Activated naive CD4-positive, alpha-beta T cell treated with anti-CD3 and anti-CD28 coated beads for 36 hours (primary cell): Measurements from ENCODE around the gene CYP1A1. TPM values are rescaled to one million over a fixed set of nuclear protein-coding genes. Genes with fewer than 3 reads are reported as not detected.

ENCODE experiments used
- CTCF ChIA-PET: fragments of 350-600 bp; sonication (Branson Sonifier 250); formaldehyde crosslinking; loops from one replicate; lab custom pipeline; 2021; ENCODE audit warnings: antibody characterized with exemption; lab: Charles Lee
- DNase-seq: peaks from one replicate; pipeline ENCODE4 v3.0.0-alpha.2; 2020
- H3K27ac Mint-ChIP-seq: one replicate; pipeline ENCODE4 v1.8.0; 2021; ENCODE audit warnings: mild to moderate bottlenecking, mixed read lengths
- H3K27me3 Mint-ChIP-seq: one replicate; pipeline ENCODE4 v1.8.0; 2021; ENCODE audit warnings: low read depth, mixed read lengths
- H3K36me3 Mint-ChIP-seq: one replicate; pipeline ENCODE4 v1.8.0; 2021; ENCODE audit warnings: low read depth, mixed read lengths
- H3K4me1 Mint-ChIP-seq: one replicate; pipeline ENCODE4 v1.8.0; 2021; ENCODE audit warnings: low read depth, mixed read lengths
- H3K4me3 Mint-ChIP-seq: one replicate; pipeline ENCODE4 v1.8.0; 2021; ENCODE audit warnings: mild to moderate bottlenecking, moderate library complexity, mixed read lengths
- H3K9me3 Mint-ChIP-seq: one replicate; pipeline ENCODE4 v1.8.0; 2021; ENCODE audit warnings: mixed read lengths
- intact Hi-C: fragments of 100-400 bp; cut with micrococcal nuclease; formaldehyde crosslinking; loops from one replicate; pipeline ENCODE4 v1.15.1; 2023
- total RNA-seq, 2 experiments: library from RNA; stranded (reverse); gene quantifications; one replicate each; pipeline ENCODE4 v1.2.3, GENCODE V29; 2021

CYP1A1 gene
- total RNA-seq, 2 experiments from 2014 or later, result 0.12 to 0.37 TPM

GRCh38 chr15:74712311-74712710 is 13.0 kb downstream of the CYP1A1 start:
- H3K36me3 Mint-ChIP-seq, result no peaks in the 10 kb centered on the region
- H3K27me3 Mint-ChIP-seq, result no peaks in the 10 kb centered on the region
- H3K4me3 Mint-ChIP-seq, result no peak overlapping the region
- peaks cover 2% of the 10 kb centered on the region for H3K4me1 Mint-ChIP-seq
- no peaks in the 10 kb centered on the region for H3K9me3 Mint-ChIP-seq
- intact Hi-C loops, result no loop called here
- DNase-seq, result no peak
- CTCF ChIA-PET, result no interaction called here
- H3K27ac Mint-ChIP-seq, result no peak overlapping the region

- CTCF ChIA-PET, result interaction anchor here (0.7 kb wide), 1 partner anchor 28 kb away, joined by 3 read pairs; no protein-coding TSS in a partner anchor
Observed at GRCh38 chr15:74710319-74711094, 14.8 kb downstream of the CYP1A1 start.

GRCh38 chr15:74709892-74710291 is 15.4 kb downstream of the CYP1A1 start:
- Mint-ChIP-seq H3K27me3 (no peaks in the 10 kb centered on the region), H3K27ac (no peak overlapping the region), H3K4me1 (peaks cover 2% of the 10 kb centered on the region), H3K36me3 (no peaks in the 10 kb centered on the region), H3K9me3 (no peaks in the 10 kb centered on the region), H3K4me3 (no peak overlapping the region)
- intact Hi-C loops, result no loop called here
- CTCF ChIA-PET, result interaction anchor here (0.7 kb wide), 1 partner anchor 27 kb away, joined by 3 read pairs; no protein-coding TSS in a partner anchor
- no peak for DNase-seq

More at GRCh38 chr15:74710319-74711094, 14.8 kb downstream of the CYP1A1 start:
- no peak overlapping the region for H3K27ac Mint-ChIP-seq
- DNase-seq, result no peak
- intact Hi-C loops, result no loop called here
- no peaks in the 10 kb centered on the region for H3K9me3 Mint-ChIP-seq
- no peak overlapping the region for H3K4me3 Mint-ChIP-seq
- no peaks in the 10 kb centered on the region for H3K36me3 Mint-ChIP-seq
- H3K4me1 Mint-ChIP-seq, result peaks cover 2% of the 10 kb centered on the region
- H3K27me3 Mint-ChIP-seq, result no peaks in the 10 kb centered on the region

- Mint-ChIP-seq H3K9me3 (no peaks in the 10 kb centered on the region), H3K27me3 (no peaks in the 10 kb centered on the region), H3K4me3 (no peak overlapping the region), H3K36me3 (no peaks in the 10 kb centered on the region), H3K4me1 (peaks cover 2% of the 10 kb centered on the region), H3K27ac (no peak overlapping the region)
- intact Hi-C loops, result no loop called here
- CTCF ChIA-PET, result no interaction called here
- DNase-seq, result no peak
Observed at GRCh38 chr15:74709011-74709410, 16.3 kb downstream of the CYP1A1 start.

- Mint-ChIP-seq H3K27me3 (no peaks in the 10 kb centered on the region), H3K36me3 (peaks cover 3% of the 10 kb centered on the region), H3K4me1 (peaks cover 40% of the 10 kb centered on the region), H3K4me3 (peak overlapping the region; percentile 100), H3K9me3 (no peaks in the 10 kb centered on the region), H3K27ac (no peak overlapping the region)
- intact Hi-C loops, result loop anchor here (5.0 kb wide), 3 partner anchors 145 to 755 kb away; partner anchors contain the start of genes ARID3B, SIN3A and ULK3
- no peak for DNase-seq
- CTCF ChIA-PET, result no interaction called here
Observed at GRCh38 chr15:74696808-74697207, 28.5 kb downstream of the CYP1A1 start.

GRCh38 chr15:74696398-74696729 is 29.0 kb downstream of the CYP1A1 start:
- CTCF ChIA-PET, result interaction anchor here (0.7 kb wide), 1 partner anchor 259 kb away, joined by 3 read pairs; no protein-coding TSS in a partner anchor
- Mint-ChIP-seq H3K4me3 (peak overlapping the region; percentile 100), H3K36me3 (peaks cover 3% of the 10 kb centered on the region), H3K9me3 (no peaks in the 10 kb centered on the region), H3K27ac (peak overlapping the region; percentile 98), H3K4me1 (peaks cover 40% of the 10 kb centered on the region), H3K27me3 (no peaks in the 10 kb centered on the region)
- intact Hi-C loops, result loop anchor here (5.0 kb wide), 3 partner anchors 146 to 756 kb away; partner anchors contain the start of genes ARID3B, SIN3A and ULK3
- no peak for DNase-seq

- CTCF ChIA-PET, result interaction anchor here (0.7 kb wide), 1 partner anchor 259 kb away, joined by 3 read pairs; no protein-coding TSS in a partner anchor
- H3K27me3 Mint-ChIP-seq, result no peaks in the 10 kb centered on the region
- intact Hi-C loops, result loop anchor here (5.0 kb wide), 3 partner anchors 147 to 757 kb away; partner anchors contain the start of genes ARID3B, SIN3A and ULK3
- peak; percentile 89 for DNase-seq
- H3K36me3 Mint-ChIP-seq, result peaks cover 3% of the 10 kb centered on the region
- H3K4me1 Mint-ChIP-seq, result peaks cover 40% of the 10 kb centered on the region
- H3K27ac Mint-ChIP-seq, result peak within 1 kb of the TSS; percentile 98
- peak within 1 kb of the TSS; percentile 100 for H3K4me3 Mint-ChIP-seq
- no peaks in the 10 kb centered on the region for H3K9me3 Mint-ChIP-seq
Observed at GRCh38 chr15:74695597-74696397, 29.5 kb downstream of the CYP1A1 start, which contains the start of gene EDC3. Gene EDC3 (minus strand): TSS chr15:74696024. CDS start chr15:74675124, 20,900 bp downstream.

GRCh38 chr15:74692327-74692726 is 33.0 kb downstream of the CYP1A1 start:
- H3K27ac Mint-ChIP-seq, result no peak overlapping the region
- H3K4me3 Mint-ChIP-seq, result no peak overlapping the region
- CTCF ChIA-PET, result no interaction called here
- H3K36me3 Mint-ChIP-seq, result peaks cover 3% of the 10 kb centered on the region
- no peaks in the 10 kb centered on the region for H3K27me3 Mint-ChIP-seq
- no peak for DNase-seq
- no peaks in the 10 kb centered on the region for H3K9me3 Mint-ChIP-seq
- H3K4me1 Mint-ChIP-seq, result peaks cover 44% of the 10 kb centered on the region
- intact Hi-C loops, result no loop called here

GRCh38 chr15:74683758-74684157 is 41.6 kb downstream of the CYP1A1 start:
- H3K27me3 Mint-ChIP-seq, result no peaks in the 10 kb centered on the region
- no peaks in the 10 kb centered on the region for H3K9me3 Mint-ChIP-seq
- H3K27ac Mint-ChIP-seq, result no peak overlapping the region
- intact Hi-C loops, result no loop called here
- H3K36me3 Mint-ChIP-seq, result peaks cover 20% of the 10 kb centered on the region
- peaks cover 12% of the 10 kb centered on the region for H3K4me1 Mint-ChIP-seq
- no peak overlapping the region for H3K4me3 Mint-ChIP-seq
- CTCF ChIA-PET, result interaction anchor here (0.6 to 1.6 kb wide), 5 partner anchors 14 to 104 kb away, joined by 3 to 7 read pairs (median 3); no protein-coding TSS in a partner anchor
- DNase-seq, result no peak

- DNase-seq, result no peak
- no peaks in the 10 kb centered on the region for H3K27me3 Mint-ChIP-seq
Observed at GRCh38 chr15:74682954-74683353, 42.4 kb downstream of the CYP1A1 start.

GRCh38 chr15:74680456-74680855 is 44.9 kb downstream of the CYP1A1 start:
- Mint-ChIP-seq H3K27ac (no peak overlapping the region), H3K36me3 (peaks cover 15% of the 10 kb centered on the region), H3K4me1 (peaks cover 17% of the 10 kb centered on the region), H3K4me3 (no peak overlapping the region), H3K27me3 (no peaks in the 10 kb centered on the region), H3K9me3 (no peaks in the 10 kb centered on the region)
- intact Hi-C loops, result no loop called here
- no peak for DNase-seq
- CTCF ChIA-PET, result interaction anchor here (0.7 kb wide), 1 partner anchor 298 kb away, joined by 3 read pairs; no protein-coding TSS in a partner anchor

More at GRCh38 chr15:74682954-74683353, 42.4 kb downstream of the CYP1A1 start:
- no peak overlapping the region for H3K4me3 Mint-ChIP-seq
- intact Hi-C loops, result no loop called here
- H3K4me1 Mint-ChIP-seq, result peaks cover 14% of the 10 kb centered on the region
- CTCF ChIA-PET, result interaction anchor here (0.6 to 1.2 kb wide), 3 partner anchors 13 to 105 kb away, joined by 3 read pairs; no protein-coding TSS in a partner anchor
- peaks cover 20% of the 10 kb centered on the region for H3K36me3 Mint-ChIP-seq
- H3K9me3 Mint-ChIP-seq, result no peaks in the 10 kb centered on the region
- no peak overlapping the region for H3K27ac Mint-ChIP-seq

- intact Hi-C loops, result no loop called here
- H3K9me3 Mint-ChIP-seq, result no peaks in the 10 kb centered on the region
- CTCF ChIA-PET, result interaction anchor here (1.0 kb wide), 1 partner anchor 42 kb away, joined by 4 read pairs; no protein-coding TSS in a partner anchor
Observed at GRCh38 chr15:74676801-74677200, 48.5 kb downstream of the CYP1A1 start.

More at GRCh38 chr15:74676801-74677200, 48.5 kb downstream of the CYP1A1 start:
- no peak overlapping the region for H3K4me3 Mint-ChIP-seq
- H3K4me1 Mint-ChIP-seq, result peaks cover 14% of the 10 kb centered on the region
- no peaks in the 10 kb centered on the region for H3K27me3 Mint-ChIP-seq
- DNase-seq, result no peak
- no peak overlapping the region for H3K27ac Mint-ChIP-seq
- H3K36me3 Mint-ChIP-seq, result peaks cover 6% of the 10 kb centered on the region
